Measurements from ENCODE around the gene TMA7. TPM values are rescaled to one million over a fixed set of nuclear protein-coding genes. Genes with fewer than 3 reads are reported as not detected.

The TMA7 gene
- total RNA-seq, 2 donors from 2014 or later: 290 to 326 TPM

GRCh38 chr3:48422681-48423080 lies 17.4 kb upstream of the TMA7 start:
- H3K9me3 ChIP-seq (ENCODE audit: control insufficient read depth, low read length): no peaks in the 10 kb centered on the region
- peaks cover 32% of the 10 kb centered on the region for H3K36me3 Mint-ChIP-seq (ENCODE audit: low read depth)
- no peak for DNase-seq
- no peak for TF ChIP-seq CTCF (conservative IDR thresholded peaks at IDR 0.05)
- peaks cover 8% of the 10 kb centered on the region for H3K36me3 ChIP-seq (ENCODE audit: control insufficient read depth, insufficient read depth, low read length)
- 94% methylated on average over 8 of the region's 8 CpGs for WGBS, 2 experiments (ENCODE audit: insufficient coverage in 1 of 2, insufficient read length in 1 of 2)
- H3K27ac ChIP-seq (ENCODE audit: low read depth, low read length): no peak overlapping the region
- no peaks in the 10 kb centered on the region for H3K9me3 Mint-ChIP-seq
- H3K4me3 Mint-ChIP-seq: no peak overlapping the region
- H3K27me3 Mint-ChIP-seq (ENCODE audit: insufficient read depth): no peaks in the 10 kb centered on the region
- H3K4me1 Mint-ChIP-seq: peaks cover 22% of the 10 kb centered on the region
- H3K9ac ChIP-seq (ENCODE audit: extremely low read depth, low read length, poor library complexity, severe bottlenecking): no peak overlapping the region
- H3K27me3 ChIP-seq (ENCODE audit: control insufficient read depth, insufficient read depth, low read length, poor library complexity, severe bottlenecking): no peaks in the 10 kb centered on the region
- no peak overlapping the region for H3K27ac Mint-ChIP-seq
- H3K4me3 ChIP-seq (ENCODE audit: low read length): no peak overlapping the region
- peaks cover 3% of the 10 kb centered on the region for H3K4me1 ChIP-seq (ENCODE audit: control insufficient read depth, insufficient read depth, low read length)

- Histone ChIP-seq H3K27ac (ENCODE audit: low read depth, low read length) (no peak overlapping the region), H3K9ac (ENCODE audit: extremely low read depth, low read length, poor library complexity, severe bottlenecking) (no peak overlapping the region)
These were observed 16.7 kb upstream of the TMA7 start for GRCh38 chr3:48423241-48423882.

GRCh38 chr3:48423883-48424695 lies 16.0 kb upstream of the TMA7 start:
- no peak for DNase-seq
- WGBS, 2 experiments (ENCODE audit: insufficient coverage in 1 of 2, insufficient read length in 1 of 2): 92 to 95% methylated on average over 11 to 27 of the region's 27 CpGs
- TF ChIP-seq CTCF (conservative IDR thresholded peaks at IDR 0.05): no peak

More at GRCh38 chr3:48423241-48423882, 16.7 kb upstream of the TMA7 start:
- peaks cover 8% of the 10 kb centered on the region for H3K36me3 ChIP-seq (ENCODE audit: control insufficient read depth, insufficient read depth, low read length)
- Mint-ChIP-seq H3K4me3 (no peak overlapping the region), H3K27ac (no peak overlapping the region), H3K4me1 (peaks cover 29% of the 10 kb centered on the region), H3K9me3 (no peaks in the 10 kb centered on the region), H3K27me3 (ENCODE audit: insufficient read depth) (no peaks in the 10 kb centered on the region), H3K36me3 (ENCODE audit: low read depth) (peaks cover 29% of the 10 kb centered on the region)
- H3K27me3 ChIP-seq (ENCODE audit: control insufficient read depth, insufficient read depth, low read length, poor library complexity, severe bottlenecking): no peaks in the 10 kb centered on the region
- WGBS, 2 experiments (ENCODE audit: insufficient coverage in 1 of 2, insufficient read length in 1 of 2): 93 to 95% methylated on average over 20 to 25 of the region's 25 CpGs
- no peaks in the 10 kb centered on the region for H3K9me3 ChIP-seq (ENCODE audit: control insufficient read depth, low read length)
- H3K4me1 ChIP-seq (ENCODE audit: control insufficient read depth, insufficient read depth, low read length): peaks cover 8% of the 10 kb centered on the region
- DNase-seq: no peak
- no peak for TF ChIP-seq CTCF (conservative IDR thresholded peaks at IDR 0.05)
- no peak overlapping the region for H3K4me3 ChIP-seq (ENCODE audit: low read length)

More at GRCh38 chr3:48423883-48424695, 16.0 kb upstream of the TMA7 start:
- Histone ChIP-seq H3K4me3 (ENCODE audit: low read length) (no peak overlapping the region), H3K36me3 (ENCODE audit: control insufficient read depth, insufficient read depth, low read length) (peaks cover 8% of the 10 kb centered on the region), H3K9ac (ENCODE audit: extremely low read depth, low read length, poor library complexity, severe bottlenecking) (no peak overlapping the region), H3K4me1 (ENCODE audit: control insufficient read depth, insufficient read depth, low read length) (peaks cover 9% of the 10 kb centered on the region), H3K9me3 (ENCODE audit: control insufficient read depth, low read length) (no peaks in the 10 kb centered on the region), H3K27ac (ENCODE audit: low read depth, low read length) (no peak overlapping the region), H3K27me3 (ENCODE audit: control insufficient read depth, insufficient read depth, low read length, poor library complexity, severe bottlenecking) (no peaks in the 10 kb centered on the region)
- Mint-ChIP-seq H3K4me1 (peaks cover 31% of the 10 kb centered on the region), H3K27me3 (ENCODE audit: insufficient read depth) (no peaks in the 10 kb centered on the region), H3K4me3 (no peak overlapping the region), H3K36me3 (ENCODE audit: low read depth) (peaks cover 22% of the 10 kb centered on the region), H3K27ac (peak overlapping the region; percentile 73), H3K9me3 (no peaks in the 10 kb centered on the region)

Data from endodermal cell (in vitro differentiated cells).